Astrocyte of the spinal cord (primary cell): Measurements from ENCODE around the gene NHLRC1.

Experiments used
- DNase-seq: peaks from one replicate; pipeline ENCODE4 v3.0.0; 2011; ENCODE audit warnings: low read depth, low spot score
- H3K4me3 ChIP-seq: 2 replicates; pipeline ENCODE4 v1.5.1; 2011; ENCODE audit warnings: low read depth, mild to moderate bottlenecking, low read length, moderate library complexity
- in situ Hi-C: cut with HindIII; loops from 2 replicates; pipeline ENCODE4 v1.10.0; 2017; ENCODE audit warnings: low sequenced_read_pairs
- TF ChIP-seq, protein P1 (sequence below): IDR thresholded peaks from 2 replicates; pipeline ENCODE4 v1.5.1; 2012; ENCODE audit warnings: low read depth, mild to moderate bottlenecking, low read length, inconsistent platforms

The NHLRC1 gene

DNA sequence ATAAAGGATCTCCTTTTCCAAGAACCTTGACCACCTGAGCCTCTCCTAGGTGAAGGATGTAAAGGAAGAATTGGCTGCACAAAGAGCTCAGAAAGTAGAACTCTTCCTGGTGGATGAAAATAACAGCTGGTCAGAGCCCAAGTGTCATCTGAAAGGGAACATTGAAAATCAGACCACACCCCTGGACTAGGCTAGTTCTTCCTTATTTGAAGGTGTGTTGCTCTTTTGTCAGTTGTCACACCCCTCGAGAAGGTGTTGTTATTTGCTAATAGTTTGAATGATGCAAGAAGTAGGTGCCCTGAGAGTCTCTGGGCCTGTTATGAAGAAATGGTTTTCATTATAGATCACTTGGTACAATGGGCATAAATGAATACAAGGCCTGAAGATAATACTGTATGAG, 31.1 kb downstream of the NHLRC1 start:
- DNase-seq, result no peak
- TF ChIP-seq, protein P1, sequence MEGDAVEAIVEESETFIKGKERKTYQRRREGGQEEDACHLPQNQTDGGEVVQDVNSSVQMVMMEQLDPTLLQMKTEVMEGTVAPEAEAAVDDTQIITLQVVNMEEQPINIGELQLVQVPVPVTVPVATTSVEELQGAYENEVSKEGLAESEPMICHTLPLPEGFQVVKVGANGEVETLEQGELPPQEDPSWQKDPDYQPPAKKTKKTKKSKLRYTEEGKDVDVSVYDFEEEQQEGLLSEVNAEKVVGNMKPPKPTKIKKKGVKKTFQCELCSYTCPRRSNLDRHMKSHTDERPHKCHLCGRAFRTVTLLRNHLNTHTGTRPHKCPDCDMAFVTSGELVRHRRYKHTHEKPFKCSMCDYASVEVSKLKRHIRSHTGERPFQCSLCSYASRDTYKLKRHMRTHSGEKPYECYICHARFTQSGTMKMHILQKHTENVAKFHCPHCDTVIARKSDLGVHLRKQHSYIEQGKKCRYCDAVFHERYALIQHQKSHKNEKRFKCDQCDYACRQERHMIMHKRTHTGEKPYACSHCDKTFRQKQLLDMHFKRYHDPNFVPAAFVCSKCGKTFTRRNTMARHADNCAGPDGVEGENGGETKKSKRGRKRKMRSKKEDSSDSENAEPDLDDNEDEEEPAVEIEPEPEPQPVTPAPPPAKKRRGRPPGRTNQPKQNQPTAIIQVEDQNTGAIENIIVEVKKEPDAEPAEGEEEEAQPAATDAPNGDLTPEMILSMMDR, result no peak
- H3K4me3 ChIP-seq, result no peak overlapping the region
- in situ Hi-C loops, result no loop called here

GRCh38 chr6:18090349-18090786, 32.1 kb downstream of the NHLRC1 start:
- in situ Hi-C loops, result no loop called here
- no peak overlapping the region for H3K4me3 ChIP-seq
- TF ChIP-seq, protein P1, result no peak
- DNase-seq, result no peak

DNA sequence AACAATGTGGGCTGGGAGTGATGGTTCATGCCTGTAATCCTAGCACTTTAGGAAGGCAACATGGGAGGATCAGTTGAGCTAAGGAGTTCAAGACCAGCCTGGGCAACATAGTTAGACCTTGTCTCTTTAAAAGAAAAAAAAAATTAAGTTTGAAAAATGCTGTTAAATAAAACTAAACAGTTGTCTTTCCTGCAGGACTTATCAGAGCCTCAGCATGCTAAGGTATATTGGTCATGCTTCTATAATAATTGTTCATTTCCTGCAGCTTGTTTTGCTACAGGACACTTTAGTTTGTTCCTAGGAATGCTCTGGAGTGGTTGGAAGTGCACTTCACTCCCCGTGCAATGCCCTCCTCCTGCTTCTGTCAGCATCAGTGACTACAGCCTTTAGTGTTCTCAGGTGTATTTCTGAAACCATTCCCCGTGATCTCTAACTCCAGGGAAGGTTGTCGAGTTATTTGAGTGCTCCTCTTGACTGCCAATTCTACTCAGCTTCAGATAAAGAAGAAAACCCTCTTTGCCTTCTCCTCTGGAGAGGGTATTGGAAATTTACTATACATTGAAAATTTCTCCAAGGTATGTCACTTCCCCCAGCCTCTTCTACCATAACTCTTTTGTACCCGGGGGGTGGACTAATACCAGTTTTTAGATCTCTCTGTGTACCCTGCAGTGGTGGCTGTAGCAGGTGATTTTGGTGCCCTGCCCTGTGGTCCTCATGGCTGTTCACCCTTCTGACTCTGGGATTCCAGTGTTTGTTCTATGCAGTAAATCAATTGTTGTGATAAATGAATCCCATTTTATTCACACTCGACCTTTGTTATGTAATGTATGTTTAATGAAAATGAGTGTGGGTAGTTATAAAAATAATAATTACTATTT, 33.8 kb downstream of the NHLRC1 start:
- no peak overlapping the region for H3K4me3 ChIP-seq
- TF ChIP-seq, protein P1, result no peak
- in situ Hi-C loops, result no loop called here
- no peak for DNase-seq

- no peak overlapping the region for H3K4me3 ChIP-seq
- TF ChIP-seq, protein P1, result no peak
- DNase-seq, result no peak
- in situ Hi-C loops, result no loop called here
Observed at GRCh38 chr6:18087396-18088165, 34.9 kb downstream of the NHLRC1 start.

DNA sequence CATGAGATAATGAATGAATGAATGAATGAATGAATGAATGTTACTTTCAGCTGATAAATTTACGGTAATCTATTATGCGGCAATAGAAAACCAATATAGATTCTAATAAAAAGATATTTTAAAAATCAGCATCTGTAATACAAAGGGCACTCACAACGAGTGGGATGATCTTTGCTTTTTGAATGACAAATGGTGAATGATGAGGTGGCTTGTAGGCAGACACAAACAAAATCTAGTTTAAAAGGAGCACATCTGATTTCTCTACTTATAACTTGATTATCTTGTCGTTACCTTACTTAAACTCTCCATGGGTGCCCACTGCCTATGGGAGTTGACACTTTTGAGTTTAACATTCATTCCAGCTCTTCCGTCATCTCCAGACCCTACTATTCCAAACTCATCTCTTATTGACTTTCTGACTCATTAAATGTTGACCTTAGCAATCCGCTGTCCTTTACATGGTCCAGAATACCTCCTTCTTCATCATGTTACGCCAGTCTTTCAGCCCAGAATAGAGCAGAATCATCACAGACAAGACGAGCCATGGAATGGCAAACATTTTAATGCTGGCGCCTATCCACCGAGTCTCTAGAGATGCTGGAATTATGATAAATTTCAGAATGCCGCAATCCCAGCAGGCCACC, 41.3 kb downstream of the NHLRC1 start:
- in situ Hi-C loops, result no loop called here
- no peak for DNase-seq
- H3K4me3 ChIP-seq, result no peak overlapping the region
- TF ChIP-seq, protein P1, result no peak

DNA sequence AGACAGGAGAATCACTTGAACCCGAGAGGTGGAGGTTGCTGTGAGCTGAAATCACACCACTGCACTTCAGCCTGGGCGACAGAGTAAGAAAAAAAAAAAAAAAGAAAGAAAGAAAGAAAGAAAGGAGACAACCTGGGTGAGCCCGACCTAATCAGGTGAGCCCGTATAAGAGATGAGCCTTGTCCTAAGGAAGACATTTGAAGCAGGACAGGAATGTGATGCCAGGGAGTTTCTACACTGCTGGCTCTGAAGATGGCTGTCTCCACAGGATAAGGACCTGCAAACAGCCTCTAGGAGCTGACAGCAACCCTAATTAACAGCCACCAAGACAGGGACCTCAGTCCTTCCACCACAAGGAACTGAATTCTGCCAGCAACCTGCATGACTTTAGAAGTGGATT, 41.9 kb downstream of the NHLRC1 start:
- TF ChIP-seq, protein P1, result no peak
- no peak overlapping the region for H3K4me3 ChIP-seq
- in situ Hi-C loops, result no loop called here
- DNase-seq, result no peak
